ENCODE data around the gene SHD.

DNA sequence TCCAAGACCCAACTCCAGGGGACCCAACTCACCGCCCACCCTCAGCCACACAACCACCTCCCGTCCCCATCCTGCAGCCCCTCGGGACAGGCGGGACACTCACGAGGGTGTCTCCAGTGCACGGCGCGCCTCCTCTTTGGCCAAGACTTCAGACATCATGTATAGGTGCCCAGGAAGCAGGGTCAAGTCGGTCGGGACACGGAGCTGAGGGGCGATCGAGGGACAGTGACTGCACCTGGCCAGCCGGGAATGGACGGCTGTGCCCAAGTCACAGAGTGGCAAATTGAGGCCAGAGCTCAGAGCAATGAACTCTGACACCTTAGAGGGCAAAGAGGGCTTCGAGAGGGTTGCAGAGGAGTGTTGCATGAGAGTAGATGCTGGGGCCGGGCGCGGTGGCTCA, 50.8 kb downstream of the SHD start:
- TF ChIP-seq, protein P1, sequence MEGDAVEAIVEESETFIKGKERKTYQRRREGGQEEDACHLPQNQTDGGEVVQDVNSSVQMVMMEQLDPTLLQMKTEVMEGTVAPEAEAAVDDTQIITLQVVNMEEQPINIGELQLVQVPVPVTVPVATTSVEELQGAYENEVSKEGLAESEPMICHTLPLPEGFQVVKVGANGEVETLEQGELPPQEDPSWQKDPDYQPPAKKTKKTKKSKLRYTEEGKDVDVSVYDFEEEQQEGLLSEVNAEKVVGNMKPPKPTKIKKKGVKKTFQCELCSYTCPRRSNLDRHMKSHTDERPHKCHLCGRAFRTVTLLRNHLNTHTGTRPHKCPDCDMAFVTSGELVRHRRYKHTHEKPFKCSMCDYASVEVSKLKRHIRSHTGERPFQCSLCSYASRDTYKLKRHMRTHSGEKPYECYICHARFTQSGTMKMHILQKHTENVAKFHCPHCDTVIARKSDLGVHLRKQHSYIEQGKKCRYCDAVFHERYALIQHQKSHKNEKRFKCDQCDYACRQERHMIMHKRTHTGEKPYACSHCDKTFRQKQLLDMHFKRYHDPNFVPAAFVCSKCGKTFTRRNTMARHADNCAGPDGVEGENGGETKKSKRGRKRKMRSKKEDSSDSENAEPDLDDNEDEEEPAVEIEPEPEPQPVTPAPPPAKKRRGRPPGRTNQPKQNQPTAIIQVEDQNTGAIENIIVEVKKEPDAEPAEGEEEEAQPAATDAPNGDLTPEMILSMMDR (conservative IDR thresholded peaks at IDR 0.05; ENCODE audit: low read length): no peak
- no peak for TF ChIP-seq EZH2phosphoT487 (IDR thresholded peaks at IDR 0.05; ENCODE audit: borderline replicate concordance, low read depth, low read length)
